Measurements from ENCODE around the gene INSR.

The INSR gene

GRCh38 chr19:7138402-7138801 lies 155.8 kb downstream of the INSR start:
- H3K4me3 ChIP-seq (replicated peaks in 1 of 2; ENCODE audit: low read depth in 2 of 2, low read length in 2 of 2), result no peak overlapping the region
- TF ChIP-seq CTCF (IDR thresholded peaks at IDR 0.05; ENCODE audit: low read depth, low read length), result no peak
- no peak for DNase-seq (ENCODE audit: low read depth in 2 of 2)

GRCh38 chr19:7137120-7137519 lies 157.1 kb downstream of the INSR start:
- H3K4me3 ChIP-seq (replicated peaks in 1 of 2; ENCODE audit: low read depth in 2 of 2, low read length in 2 of 2), result no peak overlapping the region
- no peak for TF ChIP-seq CTCF (IDR thresholded peaks at IDR 0.05; ENCODE audit: low read depth, low read length)
- DNase-seq (ENCODE audit: low read depth in 2 of 2), result no peak

GRCh38 chr19:7132054-7132453 lies 162.2 kb downstream of the INSR start:
- no peak for TF ChIP-seq CTCF (IDR thresholded peaks at IDR 0.05; ENCODE audit: low read depth, low read length)
- no peak overlapping the region for H3K4me3 ChIP-seq (replicated peaks in 1 of 2; ENCODE audit: low read depth in 2 of 2, low read length in 2 of 2)
- DNase-seq (ENCODE audit: low read depth in 2 of 2), result no peak

- H3K4me3 ChIP-seq (replicated peaks in 1 of 2; ENCODE audit: low read depth in 2 of 2, low read length in 2 of 2), result no peak overlapping the region
- TF ChIP-seq CTCF (IDR thresholded peaks at IDR 0.05; ENCODE audit: low read depth, low read length), result no peak
- no peak for DNase-seq (ENCODE audit: low read depth in 2 of 2)
Measured at GRCh38 chr19:7130043-7130442, 164.2 kb downstream of the INSR start.

GRCh38 chr19:7126132-7126531 lies 168.1 kb downstream of the INSR start:
- no peak for DNase-seq (ENCODE audit: low read depth in 2 of 2)
- no peak overlapping the region for H3K4me3 ChIP-seq (replicated peaks in 1 of 2; ENCODE audit: low read depth in 2 of 2, low read length in 2 of 2)
- no peak for TF ChIP-seq CTCF (IDR thresholded peaks at IDR 0.05; ENCODE audit: low read depth, low read length)

- H3K4me3 ChIP-seq (replicated peaks in 1 of 2; ENCODE audit: low read depth in 2 of 2, low read length in 2 of 2), result no peak overlapping the region
- no peak for TF ChIP-seq CTCF (IDR thresholded peaks at IDR 0.05; ENCODE audit: low read depth, low read length)
- DNase-seq (ENCODE audit: low read depth in 2 of 2), result no peak
Measured at GRCh38 chr19:7125221-7125620, 169.0 kb downstream of the INSR start.

GRCh38 chr19:7124782-7125181 lies 169.4 kb downstream of the INSR start:
- no peak overlapping the region for H3K4me3 ChIP-seq (replicated peaks in 1 of 2; ENCODE audit: low read depth in 2 of 2, low read length in 2 of 2)
- no peak for TF ChIP-seq CTCF (IDR thresholded peaks at IDR 0.05; ENCODE audit: low read depth, low read length)
- DNase-seq (ENCODE audit: low read depth in 2 of 2), result no peak
